ENCODE results near the gene ZNF597. TPM values are rescaled to one million over a fixed set of nuclear protein-coding genes. Genes with fewer than 3 reads are reported as not detected.
"Not testable (repeated sequence)": the region's sequence is repeated elsewhere in the genome, so short reads cannot be mapped to it uniquely, and the experiment has no call there.

The ZNF597 gene
- total RNA-seq, 1 experiment from 2014 or later, result 3.2 TPM

DNA sequence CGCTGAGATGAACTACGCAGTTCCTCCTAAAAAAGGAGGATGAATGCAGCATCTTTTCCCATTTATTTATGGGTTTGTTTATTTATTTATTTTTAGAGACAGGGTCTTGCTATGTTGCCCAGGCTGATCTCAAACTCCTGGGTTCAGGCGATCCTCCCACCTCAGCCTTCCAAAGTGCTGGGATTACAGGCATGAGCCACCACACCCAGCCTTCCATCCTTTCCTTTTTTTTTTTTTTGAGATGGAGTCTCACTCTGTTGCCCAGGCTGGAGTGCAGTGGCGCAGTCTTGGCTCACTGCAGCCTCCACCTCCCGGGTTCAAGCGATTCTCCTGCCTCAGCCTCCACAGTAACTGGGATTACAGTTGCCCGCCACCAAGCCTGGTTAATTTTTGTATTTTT is 31.6 kb upstream of the ZNF597 start:
- H2AFZ ChIP-seq (ENCODE audit: low read depth, low read length, poor library complexity, severe bottlenecking); DNase-seq (ENCODE audit: low read depth, low spot score); H4K20me1 ChIP-seq (ENCODE audit: insufficient read depth); H3K27me3 ChIP-seq (ENCODE audit: insufficient read depth, low read length); H3K9me3 ChIP-seq (ENCODE audit: control insufficient read depth in 1 of 2, insufficient read depth in 1 of 2, low read depth in 1 of 2, low read length in 2 of 2); H3K4me1 ChIP-seq (ENCODE audit: control insufficient read depth in 1 of 2, insufficient read depth in 2 of 2, low read length in 2 of 2); H3K27ac ChIP-seq (ENCODE audit: low read depth, low read length); CTCF ChIA-PET; ATAC-seq; H3K9ac ChIP-seq (ENCODE audit: low read length); H3K4me2 ChIP-seq (ENCODE audit: low read length); H3K36me3 ChIP-seq (ENCODE audit: control insufficient read depth in 1 of 2, insufficient read depth in 2 of 2, low read length in 2 of 2); BruUV-seq (replicated peaks); intact Hi-C loops (cut with micrococcal nuclease); POLR2A ChIA-PET; RAD21 ChIA-PET (ENCODE audit: low non-redundant PET in 1 of 2, low total read pairs in 2 of 2, uncharacterized antibody in 2 of 2, unreplicated experiment in 2 of 2); H3K4me3 ChIP-seq (replicated peaks in 1 of 2; ENCODE audit: low read depth in 1 of 2, low read length in 2 of 2); H3K9me2 ChIP-seq (ENCODE audit: insufficient read depth): not testable (repeated sequence)
- H3K79me2 ChIP-seq (ENCODE audit: insufficient read depth, low read length), result peaks cover 88% of the 10 kb centered on the region

DNA sequence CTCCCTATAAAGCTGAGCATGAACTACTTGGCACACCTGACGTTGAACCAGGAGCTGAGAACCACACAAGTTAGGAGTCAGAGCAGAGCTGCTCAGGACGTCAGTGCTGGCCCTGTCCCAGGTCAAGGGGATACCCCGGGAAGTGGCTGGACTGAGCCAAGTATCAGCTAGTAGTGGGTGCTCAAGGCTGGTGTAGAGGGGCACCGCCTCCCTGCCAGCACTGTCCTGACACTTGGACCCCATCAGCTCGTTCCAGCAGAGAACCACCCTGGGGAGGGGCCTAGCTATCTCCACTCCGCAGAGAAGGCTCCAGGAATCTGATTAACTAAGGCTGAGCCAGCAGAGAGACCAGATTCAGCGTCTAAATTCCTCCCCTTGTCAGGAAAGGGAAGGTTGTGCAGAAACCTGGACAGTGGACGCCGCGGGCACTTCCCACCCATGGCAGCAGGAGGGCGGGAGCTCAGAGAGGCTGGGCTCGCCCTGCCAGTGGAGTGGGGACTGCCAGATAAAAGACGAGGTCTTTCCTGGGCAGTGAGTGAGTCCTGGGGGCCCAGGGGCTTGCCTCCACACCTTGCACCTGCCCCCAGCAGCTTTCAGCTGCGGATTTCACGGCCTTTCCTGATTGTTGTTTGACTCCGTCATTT is 31.0 kb upstream of the ZNF597 start:
- TF ChIP-seq ZFX (IDR thresholded peaks at IDR 0.05), result no peak
- no peak for TF ChIP-seq SP1 (IDR thresholded peaks at IDR 0.05; ENCODE audit: low read depth)
- TF ChIP-seq EZH2phosphoT487 (IDR thresholded peaks at IDR 0.05; ENCODE audit: borderline replicate concordance), result no peak
- Histone ChIP-seq H3K27ac (ENCODE audit: low read depth, low read length) (no peak overlapping the region), H3K4me1 (ENCODE audit: control insufficient read depth in 1 of 2, insufficient read depth in 2 of 2, low read length in 2 of 2) (no peaks in the 10 kb centered on the region), H3K9me2 (ENCODE audit: insufficient read depth) (no peaks in the 10 kb centered on the region), H3K4me2 (ENCODE audit: low read length) (no peak overlapping the region), H3K9ac (ENCODE audit: low read length) (no peak overlapping the region), H3K27me3 (ENCODE audit: insufficient read depth, low read length) (no peaks in the 10 kb centered on the region), H2AFZ (ENCODE audit: low read depth, low read length, poor library complexity, severe bottlenecking) (no peak overlapping the region), H3K4me3 (replicated peaks in 1 of 2; ENCODE audit: low read depth in 1 of 2, low read length in 2 of 2) (no peak overlapping the region), H4K20me1 (ENCODE audit: insufficient read depth) (no peaks in the 10 kb centered on the region), H3K79me2 (ENCODE audit: insufficient read depth, low read length) (peaks cover 90% of the 10 kb centered on the region), H3K9me3 (ENCODE audit: control insufficient read depth in 1 of 2, insufficient read depth in 1 of 2, low read depth in 1 of 2, low read length in 2 of 2) (no peaks in the 10 kb centered on the region), H3K36me3 (ENCODE audit: control insufficient read depth in 1 of 2, insufficient read depth in 2 of 2, low read length in 2 of 2) (peaks cover 0 to 4% of the 10 kb centered on the region in 2 experiments; a peak in 2 of 4 replicates)
- DNase-seq (ENCODE audit: low read depth, low spot score) (no peak), ATAC-seq (no peak; the same call in 1 of the 2 replicates)
- intact Hi-C loops (cut with micrococcal nuclease), result no loop called here
- ChIA-PET RAD21 (ENCODE audit: low non-redundant PET in 1 of 2, low total read pairs in 2 of 2, uncharacterized antibody in 2 of 2, unreplicated experiment in 2 of 2) (no interaction called here), POLR2A (no interaction called here), CTCF (no interaction called here)
- BruUV-seq (replicated peaks), result no TSS peak

DNA sequence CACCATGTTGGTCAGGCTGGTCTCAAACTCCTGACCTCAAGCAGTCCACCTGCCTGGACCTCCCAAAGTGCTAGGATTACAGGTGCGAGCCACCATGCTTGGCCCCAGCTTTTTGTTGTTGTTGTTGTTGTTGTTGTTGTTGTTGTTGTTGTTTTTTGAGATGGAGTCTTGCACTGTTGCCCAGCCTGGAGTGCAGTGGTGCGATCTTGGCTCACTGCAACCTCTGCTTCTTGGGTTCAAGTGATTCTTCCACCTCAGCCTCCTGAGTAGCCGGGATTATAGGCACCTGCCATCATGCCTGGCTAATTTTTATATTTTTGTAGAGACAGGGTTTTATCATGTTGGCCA is 30.3 kb upstream of the ZNF597 start:
- ATAC-seq; H3K9ac ChIP-seq (ENCODE audit: low read length); H2AFZ ChIP-seq (ENCODE audit: low read depth, low read length, poor library complexity, severe bottlenecking); H3K9me3 ChIP-seq (ENCODE audit: control insufficient read depth in 1 of 2, insufficient read depth in 1 of 2, low read depth in 1 of 2, low read length in 2 of 2); H3K4me1 ChIP-seq (ENCODE audit: control insufficient read depth in 1 of 2, insufficient read depth in 2 of 2, low read length in 2 of 2); H3K27me3 ChIP-seq (ENCODE audit: insufficient read depth, low read length); H3K4me2 ChIP-seq (ENCODE audit: low read length); H3K9me2 ChIP-seq (ENCODE audit: insufficient read depth); BruUV-seq (replicated peaks); intact Hi-C loops (cut with micrococcal nuclease); H3K36me3 ChIP-seq (ENCODE audit: control insufficient read depth in 1 of 2, insufficient read depth in 2 of 2, low read length in 2 of 2); DNase-seq (ENCODE audit: low read depth, low spot score); CTCF ChIA-PET; H3K4me3 ChIP-seq (replicated peaks in 1 of 2; ENCODE audit: low read depth in 1 of 2, low read length in 2 of 2); RAD21 ChIA-PET (ENCODE audit: low non-redundant PET in 1 of 2, low total read pairs in 2 of 2, uncharacterized antibody in 2 of 2, unreplicated experiment in 2 of 2); POLR2A ChIA-PET; H4K20me1 ChIP-seq (ENCODE audit: insufficient read depth); H3K27ac ChIP-seq (ENCODE audit: low read depth, low read length): not testable (repeated sequence)
- peaks cover 91% of the 10 kb centered on the region for H3K79me2 ChIP-seq (ENCODE audit: insufficient read depth, low read length)
